NT2/D1 (cell line): ENCODE measurements around the gene VWCE.
"Not testable (repeated sequence)": the region's sequence is repeated elsewhere in the genome, so short reads cannot be mapped to it uniquely, and the experiment has no call there.

Experiments
- DNase-seq: peaks from one replicate; pipeline ENCODE4 v3.0.0-alpha.2; 2011; ENCODE audit warnings: low read depth, low spot score
- H3K27me3 ChIP-seq: 2 replicates; pipeline ENCODE4 v1.6.0; 2011; ENCODE audit warnings: mild to moderate bottlenecking; ENCODE audit not compliant: insufficient read length, insufficient read depth
- H3K36me3 ChIP-seq: 2 replicates; pipeline ENCODE4 v1.6.1; 2011; ENCODE audit warnings: mild to moderate bottlenecking, low read length, mixed read lengths; ENCODE audit not compliant: insufficient read depth, insufficient read length
- H3K4me1 ChIP-seq: 2 replicates; pipeline ENCODE4 v1.5.1; 2011; ENCODE audit not compliant: insufficient read depth, insufficient read length
- H3K4me3 ChIP-seq: 2 replicates; pipeline ENCODE4 v1.5.1; 2011; ENCODE audit warnings: low read depth; ENCODE audit not compliant: insufficient read length
- H3K9ac ChIP-seq: 2 replicates; pipeline ENCODE4 v1.6.0; 2011; ENCODE audit warnings: low read depth; ENCODE audit not compliant: insufficient read length
- H3K9me3 ChIP-seq: 2 replicates; pipeline ENCODE4 v1.5.1; 2011; ENCODE audit warnings: mild to moderate bottlenecking, low read length; ENCODE audit not compliant: insufficient read depth

VWCE gene

DNA sequence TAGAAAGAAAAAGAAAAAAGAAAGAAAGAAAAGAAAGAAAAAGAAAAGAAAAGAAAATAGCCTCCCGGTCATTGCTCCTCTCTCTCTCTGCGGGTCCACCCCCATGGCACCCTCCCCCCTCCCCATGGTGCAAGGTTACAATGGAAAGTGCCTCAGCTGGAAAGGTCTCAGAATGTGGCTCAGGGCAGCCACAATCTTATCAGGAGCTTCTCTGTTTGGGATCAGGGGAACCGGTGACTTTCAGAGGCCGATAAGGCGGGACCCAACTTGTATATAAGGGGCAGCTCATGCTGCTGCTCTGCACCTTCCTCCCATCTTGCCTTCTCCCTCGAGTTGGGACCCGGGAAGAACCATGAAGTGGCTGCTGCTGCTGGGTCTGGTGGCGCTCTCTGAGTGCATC, 54.2 kb downstream of the VWCE start, which contains the start of gene PGA5:
Gene PGA5, plus strand, starts transcription at position 301 of the 400 bp plus-strand sequence. Its CDS starts 52 bp downstream, at position 353.
- not testable (repeated sequence) for H3K9me3 ChIP-seq, H3K36me3 ChIP-seq, H3K9ac ChIP-seq, H3K4me1 ChIP-seq, H3K4me3 ChIP-seq, DNase-seq, H3K27me3 ChIP-seq

DNA sequence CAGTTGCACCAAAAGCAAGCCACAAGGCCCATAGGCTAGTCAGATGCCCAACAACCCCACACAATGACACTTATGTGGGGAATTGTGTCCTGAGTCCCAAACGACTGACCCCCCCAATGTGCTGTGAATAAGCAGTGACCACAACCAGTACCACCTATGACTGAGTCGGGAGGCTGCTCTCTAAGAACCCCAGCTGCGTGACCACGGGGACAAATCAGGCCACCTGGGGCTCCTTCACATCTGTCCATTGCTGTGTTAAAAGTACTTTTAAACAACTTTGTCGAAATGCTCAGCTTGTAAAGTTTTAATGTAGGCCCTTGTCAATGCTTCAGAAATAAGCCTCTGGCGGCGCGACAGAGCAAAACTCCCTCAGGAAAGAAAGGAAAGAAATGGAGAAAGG, 54.8 kb downstream of the VWCE start:
- not testable (repeated sequence) for H3K9me3 ChIP-seq, H3K9ac ChIP-seq, H3K4me1 ChIP-seq, H3K27me3 ChIP-seq, H3K4me3 ChIP-seq, DNase-seq, H3K36me3 ChIP-seq

DNA sequence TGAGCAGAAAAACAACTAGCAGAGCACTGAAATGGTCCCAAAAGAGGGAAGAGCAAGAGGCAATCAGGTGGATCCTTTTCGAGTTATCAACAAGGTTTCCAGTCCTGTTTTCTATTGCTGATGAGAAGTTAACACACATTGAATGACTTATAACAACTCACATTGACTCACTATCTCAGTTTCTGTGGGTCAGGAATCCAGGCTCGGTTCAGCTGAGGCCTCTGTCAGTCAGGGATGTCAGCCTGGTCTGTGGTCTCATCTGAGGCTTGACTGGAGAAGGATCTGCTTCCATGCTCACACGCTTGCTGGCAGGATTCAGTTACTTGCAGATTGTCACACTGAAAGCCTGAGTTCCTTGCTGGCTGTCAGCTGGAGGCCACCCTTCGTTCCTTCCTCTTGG, 58.0 kb downstream of the VWCE start:
- H3K4me3 ChIP-seq, H3K9ac ChIP-seq, H3K9me3 ChIP-seq, H3K36me3 ChIP-seq, H3K4me1 ChIP-seq, DNase-seq, H3K27me3 ChIP-seq: not testable (repeated sequence)

DNA sequence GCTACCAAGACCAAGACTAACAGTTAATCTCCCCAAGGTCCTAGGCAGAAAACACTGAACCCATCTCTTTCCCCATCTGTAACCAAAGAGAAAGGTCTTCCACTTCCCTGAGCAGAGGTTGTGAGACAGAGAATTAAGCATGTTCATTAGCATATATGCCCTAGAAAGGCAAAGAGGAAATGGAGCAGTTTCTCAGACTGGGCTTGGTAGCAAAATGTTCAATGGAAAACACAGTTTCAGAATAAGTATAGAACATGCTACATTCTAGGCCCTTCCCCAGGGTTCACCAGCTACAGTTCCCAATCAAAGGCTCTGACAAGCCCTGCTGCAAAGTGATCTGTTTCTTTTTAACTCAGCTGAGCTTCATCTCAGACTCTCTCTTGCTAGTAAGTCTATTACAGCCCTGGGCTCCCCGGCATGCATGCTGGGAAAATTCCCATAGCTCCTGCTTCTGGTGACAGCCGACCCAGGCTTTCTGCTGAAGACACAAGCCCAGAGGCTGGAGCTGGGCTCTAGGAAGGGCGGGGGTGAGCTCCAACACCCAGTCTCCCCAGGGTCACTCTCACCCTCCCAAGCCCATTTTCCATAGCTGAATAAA, 62.5 kb downstream of the VWCE start:
- H3K9ac ChIP-seq, H3K9me3 ChIP-seq, DNase-seq, H3K4me3 ChIP-seq, H3K27me3 ChIP-seq, H3K4me1 ChIP-seq, H3K36me3 ChIP-seq: not testable (repeated sequence)

DNA sequence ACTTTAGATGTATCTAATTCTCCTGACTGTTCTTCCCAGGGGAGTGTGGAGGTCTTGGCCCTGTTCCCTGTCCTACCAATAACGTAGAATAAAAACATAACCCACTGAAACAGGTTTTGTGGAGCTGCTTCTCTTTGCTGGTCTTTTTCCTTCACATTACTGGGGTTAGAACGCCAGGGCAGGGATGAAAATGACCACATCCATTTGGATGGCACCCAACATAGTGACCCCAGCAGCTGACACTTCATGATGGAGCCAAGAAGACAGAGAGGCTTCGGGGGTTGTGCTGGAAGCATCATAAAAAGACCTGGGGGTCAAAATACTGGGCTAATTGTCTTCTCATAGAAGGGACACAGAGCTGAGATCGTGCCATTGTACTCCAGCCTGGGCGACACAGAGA, 63.5 kb downstream of the VWCE start:
- not testable (repeated sequence) for H3K9ac ChIP-seq, H3K36me3 ChIP-seq, H3K4me3 ChIP-seq, H3K9me3 ChIP-seq, H3K4me1 ChIP-seq, DNase-seq, H3K27me3 ChIP-seq

DNA sequence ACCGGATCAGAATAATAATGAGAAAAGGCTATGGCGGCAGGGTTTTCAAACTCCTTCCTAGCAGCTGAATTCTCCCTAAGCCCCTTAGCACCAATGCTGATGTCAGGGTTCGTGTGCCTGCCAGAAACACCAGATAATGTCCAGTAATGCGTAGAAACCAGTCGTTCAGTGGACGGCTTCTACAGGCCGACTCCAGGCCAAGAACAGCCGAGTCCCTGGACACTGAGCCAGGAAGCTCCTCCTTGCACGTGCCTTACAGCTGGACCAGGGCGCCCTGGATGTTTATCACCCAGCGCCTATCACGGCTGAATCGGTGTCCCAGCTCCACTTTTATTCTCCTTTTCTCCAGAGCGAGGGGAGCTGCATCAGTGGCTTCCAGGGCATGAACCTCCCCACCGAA, 64.1 kb downstream of the VWCE start:
- H3K4me3 ChIP-seq, H3K9ac ChIP-seq, DNase-seq, H3K4me1 ChIP-seq, H3K27me3 ChIP-seq, H3K36me3 ChIP-seq, H3K9me3 ChIP-seq: not testable (repeated sequence)

DNA sequence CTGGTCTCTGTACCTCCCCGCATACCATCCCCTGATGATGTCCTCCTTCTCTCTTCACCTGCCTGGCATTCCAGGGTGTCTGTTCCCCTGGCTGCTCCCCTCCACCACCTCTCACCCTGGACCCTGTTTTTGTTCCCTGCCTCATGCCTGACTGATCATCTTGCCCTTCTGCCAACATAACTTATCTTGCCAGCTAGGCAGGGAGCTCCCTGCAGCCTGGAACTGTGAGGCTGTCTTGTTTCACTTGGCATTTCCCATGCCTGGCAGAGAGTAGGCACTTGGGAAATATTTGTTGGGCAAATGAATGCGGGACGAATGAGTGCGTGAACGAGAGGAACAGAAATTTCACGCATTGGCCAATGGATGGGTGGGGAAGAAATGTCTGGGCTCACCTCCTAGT, 65.7 kb downstream of the VWCE start:
- H3K4me3 ChIP-seq, H3K9me3 ChIP-seq, DNase-seq, H3K27me3 ChIP-seq, H3K4me1 ChIP-seq, H3K9ac ChIP-seq, H3K36me3 ChIP-seq: not testable (repeated sequence)

DNA sequence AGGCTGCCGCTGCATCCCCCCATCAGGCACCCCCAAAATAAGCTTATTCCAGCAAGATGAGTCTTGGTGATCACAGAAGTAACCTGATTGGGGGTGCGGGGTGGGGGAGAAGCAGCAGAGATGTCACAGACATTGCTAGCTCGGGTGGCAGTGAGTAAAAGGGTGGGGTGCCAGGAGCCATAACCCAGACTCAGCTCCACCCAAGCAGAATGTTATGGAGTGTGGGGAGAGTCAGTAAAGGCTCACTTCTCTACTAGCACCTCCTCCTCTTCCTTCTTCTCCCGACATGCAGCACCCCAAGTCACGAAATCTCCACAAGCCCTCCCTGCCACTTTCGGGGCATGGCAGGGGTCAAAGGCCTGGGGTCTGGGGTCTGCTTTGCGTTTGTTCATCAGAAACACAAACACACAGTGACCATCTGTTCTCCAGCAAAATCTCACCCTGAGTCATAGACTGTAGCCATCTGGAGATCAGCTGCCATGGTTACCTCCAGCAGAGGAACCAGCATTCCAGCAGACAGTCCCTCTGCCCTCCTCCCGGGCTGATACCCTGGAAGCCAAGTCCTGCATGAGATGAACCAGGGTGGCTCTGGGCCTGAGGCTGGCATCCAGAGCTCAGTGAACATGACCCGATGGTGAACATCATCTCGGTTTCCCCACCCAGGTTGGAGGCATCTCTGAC, 68.5 kb downstream of the VWCE start:
- not testable (repeated sequence) for H3K27me3 ChIP-seq, H3K36me3 ChIP-seq, H3K4me1 ChIP-seq, H3K9ac ChIP-seq, H3K9me3 ChIP-seq, DNase-seq, H3K4me3 ChIP-seq

DNA sequence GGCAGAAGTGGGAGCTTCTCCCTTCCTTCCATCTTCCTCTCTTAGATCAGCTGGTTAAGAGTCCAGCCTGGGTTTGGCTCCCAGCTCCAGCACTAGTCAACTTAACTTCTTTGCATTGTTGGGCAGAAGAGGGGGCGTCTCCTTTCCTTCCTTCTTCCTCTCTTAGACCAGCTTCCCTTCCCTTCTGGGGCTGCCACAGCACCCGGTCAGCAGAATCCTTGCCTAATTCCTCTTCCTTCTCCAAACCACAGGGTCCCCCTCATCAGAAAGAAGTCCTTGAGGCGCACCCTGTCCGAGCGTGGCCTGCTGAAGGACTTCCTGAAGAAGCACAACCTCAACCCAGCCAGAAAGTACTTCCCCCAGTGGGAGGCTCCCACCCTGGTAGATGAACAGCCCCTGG, 72.4 kb downstream of the VWCE start:
- H3K9me3 ChIP-seq, H3K4me3 ChIP-seq, H3K9ac ChIP-seq, H3K4me1 ChIP-seq, H3K27me3 ChIP-seq, H3K36me3 ChIP-seq, DNase-seq: not testable (repeated sequence)

DNA sequence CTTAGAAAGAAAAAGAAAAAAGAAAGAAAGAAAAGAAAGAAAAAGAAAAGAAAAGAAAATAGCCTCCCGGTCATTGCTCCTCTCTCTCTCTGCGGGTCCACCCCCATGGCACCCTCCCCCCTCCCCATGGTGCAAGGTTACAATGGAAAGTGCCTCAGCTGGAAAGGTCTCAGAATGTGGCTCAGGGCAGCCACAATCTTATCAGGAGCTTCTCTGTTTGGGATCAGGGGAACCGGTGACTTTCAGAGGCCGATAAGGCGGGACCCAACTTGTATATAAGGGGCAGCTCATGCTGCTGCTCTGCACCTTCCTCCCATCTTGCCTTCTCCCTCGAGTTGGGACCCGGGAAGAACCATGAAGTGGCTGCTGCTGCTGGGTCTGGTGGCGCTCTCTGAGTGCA, 73.1 kb downstream of the VWCE start, which contains the start of gene PGA4:
Gene PGA4, plus strand, starts transcription at position 301 of the 400 bp plus-strand sequence. Its CDS starts 54 bp downstream, at position 355.
- not testable (repeated sequence) for H3K27me3 ChIP-seq, DNase-seq, H3K9me3 ChIP-seq, H3K36me3 ChIP-seq, H3K4me3 ChIP-seq, H3K4me1 ChIP-seq, H3K9ac ChIP-seq

DNA sequence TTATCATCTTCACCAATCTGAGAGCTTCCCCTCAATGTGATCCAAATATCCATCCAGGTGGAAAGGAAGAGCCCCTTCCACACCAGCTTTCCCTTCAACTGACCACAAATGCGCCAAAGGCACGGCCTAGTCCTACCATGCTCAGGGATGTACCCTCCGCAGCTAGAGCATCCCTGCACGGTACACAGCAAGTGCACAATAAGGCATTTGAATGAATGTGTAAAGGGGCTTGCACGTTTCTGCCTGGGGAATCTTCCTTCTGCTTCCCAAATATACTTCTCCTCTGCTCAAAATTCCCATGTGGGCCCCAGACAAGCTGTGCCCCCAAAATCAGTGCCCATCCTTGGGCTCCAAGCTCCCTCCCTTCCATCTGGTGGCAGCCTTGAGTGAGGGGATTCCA, 76.1 kb downstream of the VWCE start:
- not testable (repeated sequence) for H3K36me3 ChIP-seq, DNase-seq, H3K9ac ChIP-seq, H3K27me3 ChIP-seq, H3K9me3 ChIP-seq, H3K4me3 ChIP-seq, H3K4me1 ChIP-seq

DNA sequence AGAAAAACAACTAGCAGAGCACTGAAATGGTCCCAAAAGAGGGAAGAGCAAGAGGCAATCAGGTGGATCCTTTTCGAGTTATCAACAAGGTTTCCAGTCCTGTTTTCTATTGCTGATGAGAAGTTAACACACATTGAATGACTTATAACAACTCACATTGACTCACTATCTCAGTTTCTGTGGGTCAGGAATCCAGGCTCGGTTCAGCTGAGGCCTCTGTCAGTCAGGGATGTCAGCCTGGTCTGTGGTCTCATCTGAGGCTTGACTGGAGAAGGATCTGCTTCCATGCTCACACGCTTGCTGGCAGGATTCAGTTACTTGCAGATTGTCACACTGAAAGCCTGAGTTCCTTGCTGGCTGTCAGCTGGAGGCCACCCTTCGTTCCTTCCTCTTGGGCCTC, 76.8 kb downstream of the VWCE start:
- H3K27me3 ChIP-seq, DNase-seq, H3K36me3 ChIP-seq, H3K4me3 ChIP-seq, H3K9me3 ChIP-seq, H3K4me1 ChIP-seq, H3K9ac ChIP-seq: not testable (repeated sequence)
